ENCODE data around the gene APP.

APP gene

GRCh38 chr21:25845729-25846256 is 324.8 kb downstream of the APP start:
- Histone ChIP-seq H3K79me2 (ENCODE audit: low read length) (no peaks in the 10 kb centered on the region), H2AFZ (ENCODE audit: low read length) (no peak overlapping the region), H3K36me3 (replicated peaks; ENCODE audit: insufficient read depth, low read length) (no peaks in the 10 kb centered on the region), H3K4me2 (ENCODE audit: low read depth, low read length) (no peak overlapping the region), H3K27me3 (replicated peaks; ENCODE audit: insufficient read depth, low read length) (no peaks in the 10 kb centered on the region), H3F3A (ENCODE audit: insufficient read depth, low read length) (no peaks in the 10 kb centered on the region), H4K20me1 (ENCODE audit: insufficient read depth, low read length) (no peaks in the 10 kb centered on the region), H3K9me2 (replicated peaks; ENCODE audit: insufficient read depth, low read length) (no peaks in the 10 kb centered on the region), H3K9me3 (replicated peaks; ENCODE audit: insufficient read depth, low read length) (no peaks in the 10 kb centered on the region), H3K9ac (ENCODE audit: low read length) (no peak overlapping the region), H3K27ac (ENCODE audit: low read length) (no peak overlapping the region), H3K4me1 (ENCODE audit: low read length) (0 out of 2 replicates have a peak, but pooled peaks cover 4% of the 10 kb centered on the region), H3K4me3 (ENCODE audit: low read length) (no peak overlapping the region)
- DNase-seq: no peak
- TF ChIP-seq EZH2 (optimal IDR thresholded peaks at IDR 0.05; ENCODE audit: low read depth, low read length): no peak
- no peak for TF ChIP-seq EZH2phosphoT487 (IDR thresholded peaks at IDR 0.05; ENCODE audit: low read length)
- TF ChIP-seq CTCF (IDR thresholded peaks at IDR 0.05; ENCODE audit: low read length): no peak

- H4K20me1 ChIP-seq (ENCODE audit: insufficient read depth, low read length): no peaks in the 10 kb centered on the region
- H3K36me3 ChIP-seq (replicated peaks; ENCODE audit: insufficient read depth, low read length): no peaks in the 10 kb centered on the region
- H3K9ac ChIP-seq (ENCODE audit: low read length): no peak overlapping the region
- no peak for TF ChIP-seq EZH2phosphoT487 (IDR thresholded peaks at IDR 0.05; ENCODE audit: low read length)
- no peak for TF ChIP-seq EZH2 (optimal IDR thresholded peaks at IDR 0.05; ENCODE audit: low read depth, low read length)
- no peak overlapping the region for H3K4me2 ChIP-seq (ENCODE audit: low read depth, low read length)
- no peaks in the 10 kb centered on the region for H3F3A ChIP-seq (ENCODE audit: insufficient read depth, low read length)
- no peak overlapping the region for H3K4me3 ChIP-seq (ENCODE audit: low read length)
- no peak for DNase-seq
- no peaks in the 10 kb centered on the region for H3K9me2 ChIP-seq (replicated peaks; ENCODE audit: insufficient read depth, low read length)
- H3K27ac ChIP-seq (ENCODE audit: low read length): no peak overlapping the region
- H3K79me2 ChIP-seq (ENCODE audit: low read length): no peaks in the 10 kb centered on the region
- H3K9me3 ChIP-seq (replicated peaks; ENCODE audit: insufficient read depth, low read length): no peaks in the 10 kb centered on the region
- H2AFZ ChIP-seq (ENCODE audit: low read length): no peak overlapping the region
- 0 out of 2 replicates have a peak, but pooled peaks cover 4% of the 10 kb centered on the region for H3K4me1 ChIP-seq (ENCODE audit: low read length)
- H3K27me3 ChIP-seq (replicated peaks; ENCODE audit: insufficient read depth, low read length): no peaks in the 10 kb centered on the region
Measured at GRCh38 chr21:25842925-25843324, 327.6 kb downstream of the APP start.

- Histone ChIP-seq H3K27me3 (replicated peaks; ENCODE audit: insufficient read depth, low read length) (no peaks in the 10 kb centered on the region), H3K36me3 (replicated peaks; ENCODE audit: insufficient read depth, low read length) (no peaks in the 10 kb centered on the region), H3K79me2 (ENCODE audit: low read length) (no peaks in the 10 kb centered on the region), H3K4me2 (ENCODE audit: low read depth, low read length) (no peak overlapping the region), H3K27ac (ENCODE audit: low read length) (no peak overlapping the region), H3K4me3 (ENCODE audit: low read length) (no peak overlapping the region), H3K9me2 (replicated peaks; ENCODE audit: insufficient read depth, low read length) (no peaks in the 10 kb centered on the region), H4K20me1 (ENCODE audit: insufficient read depth, low read length) (no peaks in the 10 kb centered on the region), H3F3A (ENCODE audit: insufficient read depth, low read length) (no peaks in the 10 kb centered on the region), H3K9ac (ENCODE audit: low read length) (no peak overlapping the region), H3K4me1 (ENCODE audit: low read length) (no peaks in the 10 kb centered on the region), H2AFZ (ENCODE audit: low read length) (no peak overlapping the region), H3K9me3 (replicated peaks; ENCODE audit: insufficient read depth, low read length) (no peaks in the 10 kb centered on the region)
- TF ChIP-seq CTCF (IDR thresholded peaks at IDR 0.05; ENCODE audit: low read length) (no peak), EZH2phosphoT487 (IDR thresholded peaks at IDR 0.05; ENCODE audit: low read length) (no peak), EZH2 (optimal IDR thresholded peaks at IDR 0.05; ENCODE audit: low read depth, low read length) (no peak)
- DNase-seq: no peak
Measured at GRCh38 chr21:25838809-25839208, 331.8 kb downstream of the APP start.

- H3K27me3 ChIP-seq (replicated peaks; ENCODE audit: insufficient read depth, low read length): no peaks in the 10 kb centered on the region
- no peak for DNase-seq
- H3K9me2 ChIP-seq (replicated peaks; ENCODE audit: insufficient read depth, low read length): no peaks in the 10 kb centered on the region
- H3K4me1 ChIP-seq (ENCODE audit: low read length): no peaks in the 10 kb centered on the region
- H3K27ac ChIP-seq (ENCODE audit: low read length): no peak overlapping the region
- TF ChIP-seq CTCF (IDR thresholded peaks at IDR 0.05; ENCODE audit: low read length) (no peak), EZH2 (optimal IDR thresholded peaks at IDR 0.05; ENCODE audit: low read depth, low read length) (no peak), EZH2phosphoT487 (IDR thresholded peaks at IDR 0.05; ENCODE audit: low read length) (no peak)
- H3K36me3 ChIP-seq (replicated peaks; ENCODE audit: insufficient read depth, low read length): no peaks in the 10 kb centered on the region
- no peak overlapping the region for H2AFZ ChIP-seq (ENCODE audit: low read length)
- no peaks in the 10 kb centered on the region for H3K9me3 ChIP-seq (replicated peaks; ENCODE audit: insufficient read depth, low read length)
- H3F3A ChIP-seq (ENCODE audit: insufficient read depth, low read length): no peaks in the 10 kb centered on the region
- no peaks in the 10 kb centered on the region for H4K20me1 ChIP-seq (ENCODE audit: insufficient read depth, low read length)
- H3K4me3 ChIP-seq (ENCODE audit: low read length): no peak overlapping the region
- no peak overlapping the region for H3K9ac ChIP-seq (ENCODE audit: low read length)
- no peaks in the 10 kb centered on the region for H3K79me2 ChIP-seq (ENCODE audit: low read length)
- no peak overlapping the region for H3K4me2 ChIP-seq (ENCODE audit: low read depth, low read length)
Measured at GRCh38 chr21:25837533-25838265, 332.9 kb downstream of the APP start.
